H9 (cell line): ENCODE data around the gene PTPRQ. TPM values are rescaled to one million over a fixed set of nuclear protein-coding genes. Genes with fewer than 3 reads are reported as not detected.
"Not testable (repeated sequence)": the region's sequence is repeated elsewhere in the genome, so short reads cannot be mapped to it uniquely, and the experiment has no call there.

Source experiments
- DNase-seq: peaks from one replicate; pipeline ENCODE4 v3.0.0-alpha.2; 2017
- H2AFZ ChIP-seq: one replicate; pipeline ENCODE4 v1.6.1; 2013; ENCODE audit warnings: mild to moderate bottlenecking, low read length, control low read depth, moderate library complexity
- H2AK5ac ChIP-seq: 2 replicates; pipeline ENCODE4 v1.6.1; 2013; ENCODE audit warnings: low read length, control low read depth, mixed read lengths; ENCODE audit not compliant: insufficient read length
- H2BK120ac ChIP-seq: one replicate; pipeline ENCODE4 v1.6.1; 2013; ENCODE audit warnings: low read depth, mild to moderate bottlenecking, low read length, control low read depth, inconsistent platforms; ENCODE audit not compliant: poor library complexity, severe bottlenecking
- H2BK12ac ChIP-seq: 2 replicates; pipeline ENCODE4 v1.6.1; 2013; ENCODE audit warnings: low read length, control low read depth, mixed read lengths, low read depth; ENCODE audit not compliant: insufficient read length
- H2BK15ac ChIP-seq: 2 replicates; pipeline ENCODE4 v1.6.1; 2013; ENCODE audit warnings: low read depth, low read length, control low read depth
- H2BK20ac ChIP-seq: one replicate; pipeline ENCODE4 v1.6.1; 2013; ENCODE audit warnings: low read depth, mild to moderate bottlenecking, low read length, control low read depth, inconsistent platforms; ENCODE audit not compliant: poor library complexity, severe bottlenecking
- H2BK5ac ChIP-seq: 2 replicates; pipeline ENCODE4 v1.6.1; 2013; ENCODE audit warnings: low read length, control low read depth, mixed read lengths; ENCODE audit not compliant: insufficient read length
- H3K14ac ChIP-seq: 2 replicates; pipeline ENCODE4 v1.6.1; 2013; ENCODE audit warnings: low read length, control low read depth; ENCODE audit not compliant: insufficient read depth
- H3K18ac ChIP-seq: 2 replicates; pipeline ENCODE4 v1.6.1; 2013; ENCODE audit warnings: low read depth, mild to moderate bottlenecking, mixed read lengths, low read length, control low read depth; ENCODE audit not compliant: insufficient read length
- H3K23ac ChIP-seq: 2 replicates; pipeline ENCODE4 v1.6.1; 2013; ENCODE audit warnings: low read length, control low read depth, mixed read lengths, low read depth; ENCODE audit not compliant: insufficient read length
- H3K23me2 ChIP-seq: 2 replicates; pipeline ENCODE4 v1.6.1; 2013; ENCODE audit warnings: low read depth, mild to moderate bottlenecking, mixed read lengths, low read length, control low read depth; ENCODE audit not compliant: insufficient read length, poor library complexity, severe bottlenecking
- H3K27ac ChIP-seq: 2 replicates; pipeline ENCODE4 v1.5.1; 2013; ENCODE audit warnings: low read length, control low read depth, mixed read lengths, low read depth; ENCODE audit not compliant: insufficient read length
- H3K27me3 ChIP-seq: 2 replicates; pipeline ENCODE4 v1.6.1; 2013; ENCODE audit warnings: low read length, control low read depth, inconsistent platforms; ENCODE audit not compliant: insufficient read depth
- H3K4ac ChIP-seq: 2 replicates; pipeline ENCODE4 v1.6.1; 2013; ENCODE audit warnings: low read depth, mild to moderate bottlenecking, control low read depth, inconsistent platforms, low read length, moderate library complexity
- H3K4me1 ChIP-seq: 2 replicates; pipeline ENCODE4 v1.6.1; 2013; ENCODE audit warnings: low read length, control low read depth, inconsistent platforms; ENCODE audit not compliant: insufficient read depth
- H3K4me2 ChIP-seq: 2 replicates; pipeline ENCODE4 v1.6.1; 2013; ENCODE audit warnings: low read length, control low read depth, mixed read lengths; ENCODE audit not compliant: insufficient read length, insufficient read depth
- H3K56ac ChIP-seq: 2 replicates; pipeline ENCODE4 v1.6.1; 2013; ENCODE audit warnings: low read depth, mild to moderate bottlenecking, mixed read lengths, low read length, control low read depth; ENCODE audit not compliant: insufficient read length
- H3K79me1 ChIP-seq: 2 replicates; pipeline ENCODE4 v1.6.1; 2013; ENCODE audit warnings: low read depth, mild to moderate bottlenecking, moderate library complexity, low read length, control low read depth, inconsistent platforms; ENCODE audit not compliant: insufficient read depth, poor library complexity, severe bottlenecking
- H3K79me2 ChIP-seq: 2 replicates; pipeline ENCODE4 v1.6.1; 2013; ENCODE audit warnings: low read length, control low read depth, inconsistent platforms; ENCODE audit not compliant: insufficient read depth
- H3K9ac ChIP-seq: 2 replicates; pipeline ENCODE4 v1.6.1; 2013; ENCODE audit warnings: low read length, control low read depth, mixed read lengths; ENCODE audit not compliant: insufficient read length; ENCODE audit errors: extremely low read depth
- H3K9me3 ChIP-seq: one replicate; pipeline ENCODE4 v1.6.1; 2013; ENCODE audit warnings: low read depth, low read length, inconsistent platforms; ENCODE audit not compliant: control insufficient read depth
- H3T11ph ChIP-seq: one replicate; pipeline ENCODE4 v1.6.1; 2013; ENCODE audit warnings: mild to moderate bottlenecking, low read length, control low read depth, inconsistent platforms
- H4K20me1 ChIP-seq: one replicate; pipeline ENCODE4 v1.6.1; 2013; ENCODE audit not compliant: control insufficient read depth, insufficient read length, insufficient read depth
- H4K5ac ChIP-seq: 2 replicates; pipeline ENCODE4 v1.6.1; 2013; ENCODE audit warnings: low read depth, mild to moderate bottlenecking, mixed read lengths, low read length, control low read depth; ENCODE audit not compliant: insufficient read length
- H4K8ac ChIP-seq: replicated peaks from 2 replicates; pipeline ENCODE4 v1.6.1; 2013; ENCODE audit warnings: low read length, control low read depth, mixed read lengths, low read depth; ENCODE audit not compliant: insufficient read length
- H4K91ac ChIP-seq: 2 replicates; pipeline ENCODE4 v1.6.1; 2013; ENCODE audit warnings: low read depth, mild to moderate bottlenecking, moderate library complexity, mixed read lengths, low read length, control low read depth; ENCODE audit not compliant: insufficient read length
- H3K27ac Mint-ChIP-seq, 3 experiments: 2 replicates in 2 of 3; 3 replicates in 1 of 3; pipeline ENCODE4 v1.8.0; 2020 to 2021; ENCODE audit warnings: mixed read lengths in 3 of 3, mild to moderate bottlenecking in 1 of 3, moderate library complexity in 1 of 3
- H3K27me3 Mint-ChIP-seq: 2 replicates; pipeline ENCODE4 v1.8.0; 2021; ENCODE audit warnings: low read depth, mild to moderate bottlenecking, moderate library complexity, mixed read lengths
- H3K36me3 Mint-ChIP-seq, 3 experiments: 2 replicates in 2 of 3; 3 replicates in 1 of 3; pipeline ENCODE4 v1.8.0; 2020 to 2021; ENCODE audit warnings: low read depth in 3 of 3, mixed read lengths in 3 of 3; ENCODE audit not compliant: insufficient read depth in 1 of 3
- H3K4me1 Mint-ChIP-seq, 2 experiments: 2 replicates each; pipeline ENCODE4 v1.8.0; 2020; ENCODE audit warnings: mixed read lengths in 2 of 2
- H3K4me3 Mint-ChIP-seq, 2 experiments: 2 replicates in 1 of 2; 3 replicates in 1 of 2; pipeline ENCODE4 v1.8.0; 2020 to 2021; ENCODE audit warnings: mild to moderate bottlenecking in 2 of 2, mixed read lengths in 2 of 2, moderate library complexity in 1 of 2
- H3K9me3 Mint-ChIP-seq, 2 experiments: 2 replicates in 1 of 2; 3 replicates in 1 of 2; pipeline ENCODE4 v1.8.0; 2020; ENCODE audit warnings: mild to moderate bottlenecking in 2 of 2, mixed read lengths in 2 of 2, moderate library complexity in 1 of 2
- WGBS: extraction: QIAGEN DNeasy Blood & Tissue Kit; methylation state at CpG from one replicate; pipeline ENCODE4 v1.1.7; 2013; ENCODE audit warnings: missing lambda C conversion rate, low lambda C conversion rate, mixed read lengths; ENCODE audit not compliant: insufficient read length; ENCODE audit errors: extremely low coverage; 5-methylcytosine and 5-hydroxymethylcytosine counted together
- total RNA-seq: library from RNA; stranded (reverse); gene quantifications from 2 replicates; pipeline ENCODE4 v1.2.1, GENCODE V29; 2021
- TF ChIP-seq, protein P1 (sequence below): fragments of 200-600 bp; sonication (generic); conservative IDR thresholded peaks from 3 replicates; pipeline ENCODE4 v1.8.0; 2021; ENCODE audit warnings: antibody characterized with exemption, mild to moderate bottlenecking

PTPRQ gene
- total RNA-seq, 1 experiment from 2014 or later: not detected

- no peak overlapping the region for H3K18ac ChIP-seq
- DNase-seq: no peak
- TF ChIP-seq, protein P1, sequence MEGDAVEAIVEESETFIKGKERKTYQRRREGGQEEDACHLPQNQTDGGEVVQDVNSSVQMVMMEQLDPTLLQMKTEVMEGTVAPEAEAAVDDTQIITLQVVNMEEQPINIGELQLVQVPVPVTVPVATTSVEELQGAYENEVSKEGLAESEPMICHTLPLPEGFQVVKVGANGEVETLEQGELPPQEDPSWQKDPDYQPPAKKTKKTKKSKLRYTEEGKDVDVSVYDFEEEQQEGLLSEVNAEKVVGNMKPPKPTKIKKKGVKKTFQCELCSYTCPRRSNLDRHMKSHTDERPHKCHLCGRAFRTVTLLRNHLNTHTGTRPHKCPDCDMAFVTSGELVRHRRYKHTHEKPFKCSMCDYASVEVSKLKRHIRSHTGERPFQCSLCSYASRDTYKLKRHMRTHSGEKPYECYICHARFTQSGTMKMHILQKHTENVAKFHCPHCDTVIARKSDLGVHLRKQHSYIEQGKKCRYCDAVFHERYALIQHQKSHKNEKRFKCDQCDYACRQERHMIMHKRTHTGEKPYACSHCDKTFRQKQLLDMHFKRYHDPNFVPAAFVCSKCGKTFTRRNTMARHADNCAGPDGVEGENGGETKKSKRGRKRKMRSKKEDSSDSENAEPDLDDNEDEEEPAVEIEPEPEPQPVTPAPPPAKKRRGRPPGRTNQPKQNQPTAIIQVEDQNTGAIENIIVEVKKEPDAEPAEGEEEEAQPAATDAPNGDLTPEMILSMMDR: peak; percentile 63
- no peak overlapping the region for H3K56ac ChIP-seq
- H2AFZ ChIP-seq: no peak overlapping the region
- H3K23ac ChIP-seq: no peak overlapping the region
- H2BK20ac ChIP-seq: no peak overlapping the region
- no peaks in the 10 kb centered on the region for H3K27me3 ChIP-seq
- no peaks in the 10 kb centered on the region for H3K79me1 ChIP-seq
- no peak overlapping the region for H4K91ac ChIP-seq
- H4K20me1 ChIP-seq: no peaks in the 10 kb centered on the region
- H3K4ac ChIP-seq: no peak overlapping the region
- no peak overlapping the region for H2BK12ac ChIP-seq
- H3K23me2 ChIP-seq: no peaks in the 10 kb centered on the region
- Mint-ChIP-seq H3K27ac (no peak overlapping the region), H3K4me3 (no peak overlapping the region; a peak in 1 of 5 replicates), H3K4me1 (peaks cover 2 to 3% of the 10 kb centered on the region in 2 experiments; a peak in 1 of 4 replicates), H3K36me3 (no peaks in the 10 kb centered on the region), H3K27me3 (no peaks in the 10 kb centered on the region), H3K9me3 (no peaks in the 10 kb centered on the region)
- no peak overlapping the region for H2BK15ac ChIP-seq
- WGBS: no CpG with 5 or more reads among the region's 4 CpGs
- no peak overlapping the region for H2BK120ac ChIP-seq
- no peak overlapping the region for H3K14ac ChIP-seq
- H4K8ac ChIP-seq: no peak overlapping the region
- H3K4me2 ChIP-seq: no peak overlapping the region
- H3K9ac ChIP-seq: no peak overlapping the region
- H3K9me3 ChIP-seq: no peaks in the 10 kb centered on the region
- H3T11ph ChIP-seq: no peak overlapping the region
- no peak overlapping the region for H4K5ac ChIP-seq
- no peak overlapping the region for H3K27ac ChIP-seq
- no peak overlapping the region for H2AK5ac ChIP-seq
- no peaks in the 10 kb centered on the region for H3K79me2 ChIP-seq
- peaks cover 3% of the 10 kb centered on the region; the same call in 1 of the 2 replicates for H3K4me1 ChIP-seq
- H2BK5ac ChIP-seq: no peak overlapping the region
Observed at GRCh38 chr12:80472911-80473500, 29.0 kb downstream of the PTPRQ start.

GRCh38 chr12:80477521-80478145, 33.6 kb downstream of the PTPRQ start:
- H3K27ac ChIP-seq, H4K91ac ChIP-seq, H2BK5ac ChIP-seq, H4K20me1 ChIP-seq, H3K4me1 ChIP-seq, H2BK120ac ChIP-seq, H2BK15ac ChIP-seq, H3K4me2 ChIP-seq, H3K56ac ChIP-seq, H2BK20ac ChIP-seq, H3K18ac ChIP-seq, H3T11ph ChIP-seq, H2AFZ ChIP-seq, H2AK5ac ChIP-seq, H3K4me1 Mint-ChIP-seq, H3K14ac ChIP-seq, H3K27me3 ChIP-seq, H3K79me1 ChIP-seq, H2BK12ac ChIP-seq, H3K9me3 ChIP-seq, H3K36me3 Mint-ChIP-seq, H3K79me2 ChIP-seq, H3K23me2 ChIP-seq, H4K8ac ChIP-seq, H3K23ac ChIP-seq, H4K5ac ChIP-seq, H3K4ac ChIP-seq, H3K27me3 Mint-ChIP-seq, H3K9me3 Mint-ChIP-seq: not testable (repeated sequence)
- DNase-seq: peak; percentile 27
- H3K4me3 Mint-ChIP-seq: peak overlapping the region in 1 of 2 experiments; percentile 66; a peak in 2 of 5 replicates
- H3K27ac Mint-ChIP-seq: peak overlapping the region in 1 of 3 experiments; percentile 96; a peak in 3 of 7 replicates
- H3K9ac ChIP-seq: peak overlapping the region; percentile 7
- no CpG with 5 or more reads among the region's 31 CpGs for WGBS
